CD14-positive monocyte (primary cell): ENCODE data around the gene EEIG2. TPM values are rescaled to one million over a fixed set of nuclear protein-coding genes. Genes with fewer than 3 reads are reported as not detected.

Experiments used
- DNase-seq, 3 donors: peaks; one replicate each; pipeline ENCODE4 v3.0.0-alpha.2; 2011 to 2022
- H2AFZ ChIP-seq: 2 replicates; pipeline ENCODE4 v1.6.0; 2012; ENCODE audit warnings: mild to moderate bottlenecking, low read depth, low read length, inconsistent platforms; ENCODE audit not compliant: insufficient read depth, poor library complexity, severe bottlenecking
- H3K27ac ChIP-seq, 2 donors: 1 replicate in 1 of 2; 2 replicates in 1 of 2; pipeline ENCODE4 v1.5.1; 2012 to 2013; ENCODE audit warnings: low read length in 2 of 2, control low read depth in 1 of 2, inconsistent platforms in 1 of 2, low read depth in 1 of 2, mild to moderate bottlenecking in 1 of 2
- H3K27me3 ChIP-seq, 2 donors: one replicate each; pipeline versions ENCODE4 v1.6.0 to v1.6.1; 2011 to 2013; ENCODE audit warnings: low read length in 2 of 2; ENCODE audit not compliant: control insufficient read depth in 2 of 2, insufficient read depth in 2 of 2
- H3K36me3 ChIP-seq, 2 donors: replicated peaks in 1 of 2; 1 replicate in 1 of 2; 2 replicates in 1 of 2; pipeline versions ENCODE4 v1.5.1 to v1.6.1; 2012 to 2013; ENCODE audit warnings: low read length in 2 of 2, control low read depth in 1 of 2, inconsistent platforms in 1 of 2, mild to moderate bottlenecking in 1 of 2; ENCODE audit not compliant: insufficient read depth in 2 of 2, control insufficient read depth in 1 of 2
- H3K4me1 ChIP-seq, 2 donors: 1 replicate in 1 of 2; 2 replicates in 1 of 2; pipeline versions ENCODE4 v1.5.1 to v1.6.1; 2012 to 2013; ENCODE audit warnings: low read length in 2 of 2, control low read depth in 1 of 2, inconsistent platforms in 1 of 2, mild to moderate bottlenecking in 1 of 2, moderate library complexity in 1 of 2; ENCODE audit not compliant: insufficient read depth in 2 of 2, control insufficient read depth in 1 of 2
- H3K4me2 ChIP-seq: replicated peaks from 2 replicates; pipeline ENCODE3; 2012; ENCODE audit warnings: low read length, moderate library complexity, mild to moderate bottlenecking; ENCODE audit not compliant: poor library complexity, severe bottlenecking; ENCODE audit errors: extremely low read depth
- H3K4me3 ChIP-seq, 3 experiments: fragments of 200-600 bp in 1 of 3; sonication (generic) in 1 of 3; replicated peaks in 1 of 3; 1 replicate in 2 of 3; 2 replicates in 1 of 3; pipeline ENCODE4 v1.5.1; 2011 to 2013; ENCODE audit warnings: low read length in 3 of 3, mild to moderate bottlenecking in 3 of 3, control low read depth in 2 of 3, low read depth in 2 of 3, inconsistent platforms in 1 of 3, moderate library complexity in 1 of 3
- H3K79me2 ChIP-seq: 2 replicates; pipeline ENCODE4 v1.6.0; 2012; ENCODE audit warnings: mild to moderate bottlenecking, control low read depth, inconsistent platforms, low read length, moderate library complexity; ENCODE audit not compliant: insufficient read depth
- H3K9ac ChIP-seq: 2 replicates; pipeline ENCODE4 v1.6.0; 2017; ENCODE audit warnings: low read length, mild to moderate bottlenecking; ENCODE audit not compliant: insufficient read depth, poor library complexity, severe bottlenecking
- H3K9me3 ChIP-seq, 2 donors: replicated peaks in 1 of 2; 1 replicate in 1 of 2; 2 replicates in 1 of 2; pipeline versions ENCODE4 v1.5.1 to v1.6.1; 2012 to 2013; ENCODE audit warnings: low read length in 2 of 2, control low read depth in 1 of 2; ENCODE audit not compliant: control insufficient read depth in 1 of 2, insufficient read depth in 1 of 2
- H4K20me1 ChIP-seq: 2 replicates; pipeline ENCODE4 v1.6.0; 2012; ENCODE audit warnings: mild to moderate bottlenecking, low read length, control low read depth, moderate library complexity; ENCODE audit not compliant: insufficient read depth
- H3K27ac Mint-ChIP-seq, 7 donors: one replicate each; pipeline ENCODE4 v1.8.0; 2020; ENCODE audit warnings: mild to moderate bottlenecking in 7 of 7, mixed read lengths in 7 of 7, moderate library complexity in 6 of 7, inconsistent platforms in 2 of 7
- H3K27me3 Mint-ChIP-seq, 3 donors: one replicate each; pipeline ENCODE4 v1.8.0; 2021 to 2022; ENCODE audit warnings: low read depth in 3 of 3, mild to moderate bottlenecking in 3 of 3, mixed read lengths in 3 of 3, moderate library complexity in 3 of 3, inconsistent platforms in 1 of 3
- H3K36me3 Mint-ChIP-seq, 2 donors: one replicate each; pipeline ENCODE4 v1.8.0; 2020; ENCODE audit warnings: mixed read lengths in 2 of 2, inconsistent platforms in 1 of 2, mild to moderate bottlenecking in 1 of 2
- H3K4me1 Mint-ChIP-seq: one replicate; pipeline ENCODE4 v1.8.0; 2020; ENCODE audit warnings: mild to moderate bottlenecking, mixed read lengths
- H3K4me3 Mint-ChIP-seq, 2 donors: one replicate each; pipeline ENCODE4 v1.8.0; 2020; ENCODE audit warnings: mild to moderate bottlenecking in 2 of 2, mixed read lengths in 2 of 2, moderate library complexity in 1 of 2
- H3K9me3 Mint-ChIP-seq, 7 donors: one replicate each; pipeline ENCODE4 v1.8.0; 2020 to 2022; ENCODE audit warnings: mixed read lengths in 7 of 7, mild to moderate bottlenecking in 6 of 7, moderate library complexity in 6 of 7, inconsistent platforms in 2 of 7
- CTCF ChIP-seq: fragments of 200-600 bp; IDR thresholded peaks from one replicate; pipeline ENCODE4 v1.8.0; 2022; ENCODE audit warnings: antibody characterized with exemption, mild to moderate bottlenecking
- WGBS: methylation state at CpG from one replicate; pipeline ENCODE4 v1.1.5; 2013; ENCODE audit warnings: missing lambda C conversion rate; ENCODE audit not compliant: insufficient coverage; 5-methylcytosine and 5-hydroxymethylcytosine counted together
- intact Hi-C, 2 donors: fragments of 100-400 bp; cut with micrococcal nuclease; formaldehyde crosslinking; loops; one replicate each; pipeline versions ENCODE4 v1.15.0 to v1.15.1; 2023
- polyA plus RNA-seq, 3 donors: library from polyadenylated mRNA; depleted of rRNA in 1 of 3; unstranded in 2 of 3; stranded (reverse) in 1 of 3; fragments of 300-500 nt in 2 of 3; fragments of >200 nt in 1 of 3; fragmentation: Illumina TruSeq in 2 of 3; gene quantifications; 1 replicate in 2 of 3; 2 replicates in 1 of 3; pipeline ENCODE4 v1.2.3, GENCODE V29; 2012 to 2021

The EEIG2 gene
- polyA plus RNA-seq, 3 donors, result 1.4 to 8.4 (median 4.3) TPM

GRCh38 chr1:108551137-108551862, 8.6 kb upstream of the EEIG2 start:
- intact Hi-C loops, result no loop called here
- Histone ChIP-seq H3K27me3 (no peaks in the 10 kb centered on the region), H3K4me1 (peaks cover 47 to 57% of the 10 kb centered on the region in 2 donors), H4K20me1 (no peaks in the 10 kb centered on the region), H3K36me3 (no peaks in the 10 kb centered on the region), H2AFZ (no peak overlapping the region), H3K27ac (peak overlapping the region; percentile 80 to 84), H3K9me3 (no peaks in the 10 kb centered on the region), H3K4me3 (no peak overlapping the region), H3K9ac (no peak overlapping the region), H3K79me2 (no peaks in the 10 kb centered on the region), H3K4me2 (peak overlapping the region; percentile 20)
- TF ChIP-seq CTCF, result no peak
- H3K27me3 Mint-ChIP-seq, result no peaks in the 10 kb centered on the region
- 100% methylated on average over 1 of the region's 2 CpGs for WGBS
- H3K27ac Mint-ChIP-seq, result peak overlapping the region; percentile 36 to 92 (median 81)
- peaks cover 0 to 10% (median 3%) of the 10 kb centered on the region in 7 donors for H3K9me3 Mint-ChIP-seq
- peak; percentile 82 to 95 (median 91) for DNase-seq
- peaks cover 0 to 3% of the 10 kb centered on the region in 2 donors for H3K36me3 Mint-ChIP-seq
- no peak overlapping the region for H3K4me3 Mint-ChIP-seq
- peaks cover 18% of the 10 kb centered on the region for H3K4me1 Mint-ChIP-seq

- Mint-ChIP-seq H3K27me3 (no peaks in the 10 kb centered on the region), H3K36me3 (peaks cover 0 to 3% of the 10 kb centered on the region in 2 donors), H3K9me3 (peaks cover 0 to 2% (median 0%) of the 10 kb centered on the region in 7 donors), H3K4me1 (peaks cover 16% of the 10 kb centered on the region), H3K27ac (peak overlapping the region in 3 of 7 donors; percentile 1 to 54 (median 45)), H3K4me3 (no peak overlapping the region)
- Histone ChIP-seq H2AFZ (no peak overlapping the region), H3K4me2 (no peak overlapping the region), H3K4me3 (no peak overlapping the region), H3K9me3 (no peaks in the 10 kb centered on the region), H3K27ac (no peak overlapping the region), H3K9ac (no peak overlapping the region), H4K20me1 (no peaks in the 10 kb centered on the region), H3K27me3 (no peaks in the 10 kb centered on the region), H3K4me1 (peaks cover 71 to 82% of the 10 kb centered on the region in 2 donors), H3K79me2 (no peaks in the 10 kb centered on the region), H3K36me3 (no peaks in the 10 kb centered on the region)
- DNase-seq, result no peak
- intact Hi-C loops, result no loop called here
- no peak for TF ChIP-seq CTCF
- 90% methylated on average over 2 of the region's 4 CpGs for WGBS
Observed at GRCh38 chr1:108553905-108554304, 6.0 kb upstream of the EEIG2 start.
